ENCODE measurements around the gene CNFN. TPM values are rescaled to one million over a fixed set of nuclear protein-coding genes. Genes with fewer than 3 reads are reported as not detected.
"Not testable (repeated sequence)": the region's sequence is repeated elsewhere in the genome, so short reads cannot be mapped to it uniquely, and the experiment has no call there.

Gene CNFN
- total RNA-seq, 1 donor from 2014 or later: not detected

- DNase-seq (ENCODE audit: low read depth): no peak
Measured at GRCh38 chr19:42351079-42351735, 38.9 kb downstream of the CNFN start.

DNA sequence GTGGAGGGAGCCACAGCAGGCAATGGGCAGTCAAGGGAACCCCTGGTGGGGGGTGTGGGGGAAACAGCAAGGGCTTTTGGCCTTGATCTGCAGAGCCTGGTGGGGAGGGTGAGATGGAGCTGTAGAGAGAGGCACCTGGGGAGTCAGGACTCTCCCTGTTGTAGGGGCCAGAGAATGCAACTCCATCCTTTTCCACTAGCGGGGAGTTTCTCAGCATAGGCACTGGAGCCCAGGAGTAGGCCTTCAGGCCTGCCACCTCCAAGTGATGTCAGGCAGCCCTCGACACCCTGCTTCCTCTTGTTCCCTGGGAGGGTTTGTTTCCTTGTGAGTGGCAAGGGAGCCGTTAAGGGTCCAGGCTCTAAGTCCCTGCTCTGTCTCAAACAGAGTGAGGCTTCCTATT, 39.7 kb downstream of the CNFN start:
- no peak for DNase-seq (ENCODE audit: low read depth)

DNA sequence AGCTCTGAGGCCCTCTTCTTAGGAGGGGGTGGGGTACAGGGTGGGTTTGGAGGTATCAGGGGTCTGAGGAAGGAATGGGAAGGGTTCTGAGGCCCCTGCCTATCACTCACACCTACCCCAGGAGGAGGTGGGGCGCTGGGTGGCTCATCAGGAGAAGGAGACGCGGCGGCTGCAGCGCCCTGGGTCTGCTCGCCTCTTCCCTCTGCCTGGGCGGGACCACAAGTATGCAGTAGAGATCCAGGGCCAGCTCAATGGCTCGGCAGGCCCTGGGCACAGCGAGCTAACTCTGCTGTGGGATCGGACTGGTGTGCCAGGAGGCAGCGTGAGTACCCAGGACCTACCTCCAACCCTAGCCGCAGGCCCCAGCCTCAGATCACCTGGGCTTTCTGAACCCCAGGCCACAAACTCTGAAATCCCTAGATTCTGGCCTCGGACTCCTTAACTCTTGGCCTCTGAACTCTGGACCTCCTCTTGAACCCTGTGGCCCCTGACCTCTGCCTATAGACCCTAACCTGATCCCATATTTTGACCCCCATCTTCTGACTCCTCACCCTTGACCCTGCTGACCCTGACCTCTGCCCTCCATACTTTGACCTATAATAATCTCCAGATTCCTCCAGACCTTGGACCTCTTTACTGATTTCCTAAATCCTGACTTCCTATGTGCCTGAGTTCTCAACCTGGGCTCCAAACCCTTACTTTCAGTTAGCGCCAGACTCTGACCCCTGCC, 40.6 kb downstream of the CNFN start:
- no peak for DNase-seq (ENCODE audit: low read depth)

DNA sequence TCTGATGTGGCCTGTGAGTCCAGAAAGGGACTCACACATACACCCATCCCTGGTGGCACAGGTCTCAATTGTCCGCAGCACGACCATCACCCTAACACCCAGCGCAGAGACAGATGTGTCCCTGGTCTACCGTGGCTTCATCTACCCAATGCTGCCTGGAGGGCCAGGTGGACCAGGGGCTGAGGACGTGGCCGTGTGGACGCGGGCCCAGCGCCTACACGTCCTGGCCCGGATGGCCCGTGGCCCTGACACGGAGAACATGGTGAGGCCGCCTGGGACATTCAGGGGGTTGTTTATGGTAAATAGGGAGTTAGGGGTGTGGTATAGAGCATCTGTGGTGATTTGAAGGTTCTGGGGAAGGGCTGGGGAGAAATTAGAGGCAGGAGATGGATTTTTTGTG, 41.9 kb downstream of the CNFN start:
- DNase-seq (ENCODE audit: low read depth): no peak

- no peak for DNase-seq (ENCODE audit: low read depth)
Measured at GRCh38 chr19:42345191-42345812, 44.8 kb downstream of the CNFN start.

- DNase-seq (ENCODE audit: low read depth): no peak
Measured at GRCh38 chr19:42344336-42344893, 45.7 kb downstream of the CNFN start.

DNA sequence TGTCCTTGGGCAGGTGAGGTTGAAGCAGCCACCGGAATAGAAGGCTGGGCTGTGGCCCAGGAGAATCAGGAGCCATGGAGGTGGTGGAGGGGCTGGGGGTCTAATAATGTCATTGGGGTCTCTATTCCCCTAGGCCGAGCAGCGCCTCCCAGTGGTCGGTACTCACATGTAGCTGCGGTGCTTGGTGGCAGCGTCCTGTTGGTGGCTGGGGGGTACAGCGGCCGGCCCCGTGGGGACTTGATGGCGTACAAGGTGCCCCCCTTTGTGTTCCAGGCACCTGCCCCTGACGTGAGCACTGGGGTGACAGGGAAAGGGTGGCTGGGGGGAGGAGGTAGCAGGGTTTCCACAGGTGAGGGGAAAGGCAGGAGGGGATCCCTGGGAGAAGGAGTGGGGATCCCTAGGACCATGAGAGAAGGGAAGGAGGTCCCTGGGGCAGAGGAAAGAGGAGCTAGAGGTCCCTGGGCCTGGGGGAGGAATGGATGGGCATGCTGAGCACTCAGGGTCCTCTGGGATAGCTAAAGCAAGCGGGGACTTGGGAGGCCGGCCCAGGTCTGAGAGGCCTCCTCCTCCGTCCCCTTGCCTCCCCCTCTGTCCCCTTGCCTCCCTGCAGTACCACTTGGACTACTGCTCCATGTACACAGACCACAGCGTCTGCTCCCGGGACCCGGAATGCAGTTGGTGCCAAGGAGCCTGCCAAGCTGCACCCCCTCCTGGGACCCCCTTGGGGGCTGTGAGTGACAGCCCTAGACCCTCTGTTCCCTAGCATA, 46.6 kb downstream of the CNFN start:
- DNase-seq (ENCODE audit: low read depth): no peak

DNA sequence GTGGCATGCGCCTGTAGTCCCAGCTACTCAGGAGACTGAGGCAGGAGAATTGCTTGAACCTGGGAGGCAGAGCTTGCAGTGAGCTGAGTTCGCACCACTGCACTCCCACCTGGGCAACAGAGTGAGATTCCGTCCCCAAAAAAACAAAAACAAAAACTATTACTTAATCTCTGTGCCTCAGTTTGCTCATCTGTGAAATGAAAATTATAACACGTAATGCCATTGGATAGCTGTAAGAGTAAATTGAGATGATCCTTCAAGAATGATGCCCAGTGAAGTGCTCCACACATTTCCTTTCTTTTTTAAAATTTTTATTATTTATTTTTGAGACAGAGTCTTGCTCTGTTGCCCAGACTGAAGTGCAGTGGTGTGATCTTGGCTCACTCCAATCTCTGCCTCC, 50.2 kb downstream of the CNFN start:
- not testable (repeated sequence) for DNase-seq (ENCODE audit: low read depth)

DNA sequence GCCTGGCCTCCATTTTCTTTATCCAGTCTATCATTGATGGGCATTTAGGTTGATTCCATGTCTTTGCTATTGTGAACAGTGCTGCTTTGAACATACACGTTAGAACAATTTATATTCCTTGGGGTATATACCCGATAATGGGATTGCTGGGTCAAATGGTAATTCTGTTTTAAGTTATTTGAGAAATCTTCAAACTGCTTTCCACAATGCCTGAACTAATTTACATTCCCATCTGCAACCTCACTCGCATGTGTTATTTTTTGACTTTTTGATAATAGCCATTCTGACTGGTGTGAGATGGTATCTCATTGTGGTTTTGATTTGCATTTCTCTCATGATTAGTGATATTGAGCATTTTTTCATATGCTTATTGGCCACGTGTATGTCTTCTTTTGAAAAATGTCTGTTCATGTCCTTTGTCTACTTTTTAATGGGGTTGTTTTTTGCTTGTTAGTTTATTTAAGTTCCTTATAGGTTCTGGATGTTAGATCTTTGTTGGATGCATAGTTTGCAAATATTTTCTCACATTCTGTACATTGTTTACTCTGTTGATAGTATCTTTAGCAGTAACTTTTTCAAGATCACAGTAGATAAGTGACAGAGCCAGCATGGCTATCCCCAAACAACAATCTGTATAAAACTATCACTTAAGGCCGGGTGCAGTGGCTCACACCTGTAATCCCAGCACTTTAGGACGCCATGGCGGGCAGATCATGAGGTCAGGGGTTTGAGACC, 50.8 kb downstream of the CNFN start:
- not testable (repeated sequence) for DNase-seq (ENCODE audit: low read depth)

Small RNA genes lying within 50 kb of the gene (microRNA-seq; reads per million reads assigned to microRNA genes)
- not detected for gene MIR8077

Other genes starting within 250 kb of the CNFN start
- 26.3 and 34.5 TPM in 2 replicates for gene DEDD2, start 172.6 kb downstream of the CNFN start, total RNA-seq
- gene ZNF526, start 170.0 kb downstream of the CNFN start, total RNA-seq: 6.6 and 7.1 TPM in 2 replicates
- gene GSK3A, start 147.7 kb downstream of the CNFN start, total RNA-seq: 30.5 and 35.0 TPM in 2 replicates
- 44.6 and 55.2 TPM in 2 replicates for gene ERF, start 135.2 kb downstream of the CNFN start, total RNA-seq
- gene CIC, start 121.0 kb downstream of the CNFN start, total RNA-seq: 38.8 and 49.0 TPM in 2 replicates
- 1.1 and 2.6 TPM in 2 replicates for gene PRR19, start 88.2 kb downstream of the CNFN start, total RNA-seq
- 21.7 and 29.1 TPM in 2 replicates for gene PAFAH1B3, start 87.7 kb downstream of the CNFN start, total RNA-seq
- gene TMEM145, start 77.0 kb downstream of the CNFN start, total RNA-seq: 1.6 TPM in 1 of 2 replicates, not detected in the other
- 24.6 and 29.5 TPM in 2 replicates for gene MEGF8, start 64.7 kb downstream of the CNFN start, total RNA-seq
- gene LIPE, start 37.1 kb upstream of the CNFN start, total RNA-seq: 1.5 and 3.7 TPM in 2 replicates
- gene CXCL17, start 52.6 kb upstream of the CNFN start, total RNA-seq: not detected in 2 replicates
- not detected in 2 replicates for gene CEACAM1, start 138.2 kb upstream of the CNFN start, total RNA-seq
- not detected in 2 replicates for gene CEACAM8, start 204.6 kb upstream of the CNFN start, total RNA-seq

Data from myocyte (in vitro differentiated cells).